Sciatic nerve (tissue), 2 donors: ENCODE results near the gene CAPN7. TPM values are rescaled to one million over a fixed set of nuclear protein-coding genes. Genes with fewer than 3 reads are reported as not detected.

ENCODE experiments used
- ATAC-seq: fragments of 200-7000 bp; cut with Tn5 transposase; one replicate; pipeline ENCODE4 v1.9.1; 2020; ENCODE audit warnings: mild to moderate bottlenecking, moderate library complexity
- DNase-seq: peaks from one replicate; pipeline ENCODE4 v3.0.0-alpha.2; 2020; ENCODE audit warnings: low spot score
- intact Hi-C: fragments of 100-400 bp; cut with DNase I; formaldehyde crosslinking; loops from one replicate; pipeline ENCODE4 v1.14.2; 2022
- total RNA-seq: library from RNA; stranded (reverse); fragmentation: NEBNext Ultra II Directional; extraction: Animal tissue kit (Norgen Biotek cat#: 25700); gene quantifications from one replicate; pipeline ENCODE4 v1.2.1, GENCODE V29; 2021
- donor health status: DM: no; HTN: no; CAD: no.
- donor health status: DM: no; HTN: no; CAD: no.

The CAPN7 gene
- total RNA-seq, 1 donor from 2014 or later = 68.4 TPM

GRCh38 chr3:15287565-15288330, 81.7 kb downstream of the CAPN7 start:
- ATAC-seq = peak; percentile 96
- peak; percentile 74 for DNase-seq
- intact Hi-C loops = no loop called here

GRCh38 chr3:15288331-15289035, 82.4 kb downstream of the CAPN7 start:
- no peak for ATAC-seq
- intact Hi-C loops = no loop called here
- DNase-seq = no peak

- ATAC-seq (no peak), DNase-seq (no peak)
- intact Hi-C loops = no loop called here
Measured at GRCh38 chr3:15289661-15290060, 83.6 kb downstream of the CAPN7 start.

- intact Hi-C loops = no loop called here
- no peak for ATAC-seq
- DNase-seq = no peak
Measured at GRCh38 chr3:15290736-15291135, 84.7 kb downstream of the CAPN7 start.

GRCh38 chr3:15291589-15292541, 85.8 kb downstream of the CAPN7 start:
- no peak for ATAC-seq
- no peak for DNase-seq
- intact Hi-C loops = no loop called here

GRCh38 chr3:15292765-15293522, 86.9 kb downstream of the CAPN7 start:
- intact Hi-C loops = no loop called here
- peak; percentile 80 for ATAC-seq
- DNase-seq = peak; percentile 70

- peak; percentile 66 for DNase-seq
- peak; percentile 19 for ATAC-seq
- intact Hi-C loops = no loop called here
Measured at GRCh38 chr3:15294929-15295328, 88.9 kb downstream of the CAPN7 start.

- ATAC-seq = peak; percentile 20
- intact Hi-C loops = no loop called here
- DNase-seq = peak; percentile 26
Measured at GRCh38 chr3:15295506-15295905, 89.5 kb downstream of the CAPN7 start.

- peak; percentile 51 for DNase-seq
- intact Hi-C loops = no loop called here
Measured at GRCh38 chr3:15297608-15298350, 91.7 kb downstream of the CAPN7 start.

GRCh38 chr3:15298504-15298903, 92.5 kb downstream of the CAPN7 start:
- DNase-seq = no peak
- no peak for ATAC-seq
- intact Hi-C loops = no loop called here

More at GRCh38 chr3:15297608-15298350, 91.7 kb downstream of the CAPN7 start:
- no peak for ATAC-seq

- intact Hi-C loops = no loop called here
- DNase-seq (peak; percentile 50), ATAC-seq (no peak)
Measured at GRCh38 chr3:15299036-15299435, 93.0 kb downstream of the CAPN7 start.

- DNase-seq = peak; percentile 62
- intact Hi-C loops = no loop called here
- peak; percentile 54 for ATAC-seq
Measured at GRCh38 chr3:15300323-15301078, 94.5 kb downstream of the CAPN7 start.

- no peak for ATAC-seq
- no peak for DNase-seq
- intact Hi-C loops = no loop called here
Measured at GRCh38 chr3:15301761-15302160, 95.7 kb downstream of the CAPN7 start.
